Endometrial microvascular endothelial cells (primary cell): ENCODE measurements around the gene RSKR. TPM values are rescaled to one million over a fixed set of nuclear protein-coding genes. Genes with fewer than 3 reads are reported as not detected.
"Not testable (repeated sequence)": the region's sequence is repeated elsewhere in the genome, so short reads cannot be mapped to it uniquely, and the experiment has no call there.

Experiments
- in situ Hi-C: cut with HindIII; loops from 2 replicates; pipeline ENCODE4 v1.10.0; 2017; ENCODE audit warnings: low sequenced_read_pairs, low pct_unique_long_range_greater_than_20kb; ENCODE audit errors: inconsistent ontology term
- total RNA-seq: library from RNA; depleted of rRNA; stranded (reverse); fragments of >200 nt; gene quantifications from one replicate; pipeline ENCODE4 v1.2.3, GENCODE V29; 2015; ENCODE audit errors: inconsistent ontology term

The RSKR gene
- total RNA-seq, 1 donor from 2014 or later = 1.5 TPM

GRCh38 chr17:28626818-28627217, 12.8 kb upstream of the RSKR start:
- in situ Hi-C loops = no loop called here

GRCh38 chr17:28624148-28624547, 10.2 kb upstream of the RSKR start:
- in situ Hi-C loops = no loop called here

DNA sequence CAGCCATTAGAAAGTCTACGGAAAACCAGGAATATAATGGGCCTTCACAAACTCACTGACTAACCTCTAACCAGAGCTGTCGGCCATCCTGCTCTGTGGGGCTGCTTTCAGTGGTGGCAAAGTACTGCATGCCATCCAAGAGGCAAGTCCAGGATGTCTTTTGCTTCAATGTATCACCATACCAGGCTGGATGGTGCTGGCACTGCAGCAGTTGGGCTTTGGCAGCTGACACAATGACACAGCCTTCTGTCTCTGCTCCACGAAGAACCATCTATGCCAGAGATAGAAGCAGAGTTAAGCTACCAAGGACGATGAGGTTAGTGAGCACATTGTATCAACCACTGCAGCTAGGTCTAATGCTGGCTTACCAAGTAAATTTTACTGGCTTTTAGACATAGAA, 9.7 kb upstream of the RSKR start:
- in situ Hi-C loops = no loop called here

- in situ Hi-C loops = no loop called here
Observed at GRCh38 chr17:28622186-28622585, 8.2 kb upstream of the RSKR start.

GRCh38 chr17:28620010-28620409, 6.0 kb upstream of the RSKR start:
- in situ Hi-C loops = no loop called here

DNA sequence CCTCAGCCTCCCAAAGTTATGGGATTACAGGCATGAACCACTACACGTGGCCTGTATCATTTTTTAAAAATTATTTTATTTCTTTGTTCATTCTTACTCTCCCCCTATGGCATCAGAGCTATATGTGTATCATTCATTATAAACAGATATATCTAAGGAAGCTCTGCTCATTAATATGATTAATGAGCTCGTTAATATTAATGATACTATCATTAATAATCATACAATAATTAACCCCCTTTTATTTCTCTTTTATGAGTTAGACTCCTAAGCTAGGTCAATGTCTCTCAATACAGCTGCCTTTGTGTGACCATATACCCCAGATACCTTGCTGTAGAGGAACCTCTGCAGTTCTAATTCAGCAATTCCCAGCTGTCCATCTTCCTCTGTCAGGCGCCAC, 4.5 kb upstream of the RSKR start:
- in situ Hi-C loops = no loop called here

DNA sequence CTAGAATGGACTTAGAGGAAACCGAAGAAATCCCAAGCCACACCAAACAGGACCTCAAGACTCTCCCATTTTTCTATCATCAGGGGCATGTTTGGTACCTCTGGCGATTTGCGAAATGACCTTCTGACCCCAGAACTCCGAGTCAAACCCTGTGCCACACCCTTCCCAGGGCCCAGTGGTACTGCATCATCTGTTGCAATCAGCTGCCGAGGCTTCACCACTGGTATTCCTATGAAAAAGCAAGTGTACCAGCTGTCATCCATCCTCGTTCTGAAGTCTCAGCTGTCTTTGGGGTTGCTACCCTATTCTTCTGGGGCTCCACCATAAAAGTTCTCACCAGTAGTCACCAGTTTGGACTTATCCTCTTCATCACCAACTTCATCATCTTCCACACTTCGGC, 2.3 kb upstream of the RSKR start:
- in situ Hi-C loops = no loop called here

- in situ Hi-C loops = no loop called here
Observed at GRCh38 chr17:28615260-28615940, 1.4 kb upstream of the RSKR start.

GRCh38 chr17:28612936-28613872, 781 bp downstream of the RSKR start:
- in situ Hi-C loops = no loop called here

DNA sequence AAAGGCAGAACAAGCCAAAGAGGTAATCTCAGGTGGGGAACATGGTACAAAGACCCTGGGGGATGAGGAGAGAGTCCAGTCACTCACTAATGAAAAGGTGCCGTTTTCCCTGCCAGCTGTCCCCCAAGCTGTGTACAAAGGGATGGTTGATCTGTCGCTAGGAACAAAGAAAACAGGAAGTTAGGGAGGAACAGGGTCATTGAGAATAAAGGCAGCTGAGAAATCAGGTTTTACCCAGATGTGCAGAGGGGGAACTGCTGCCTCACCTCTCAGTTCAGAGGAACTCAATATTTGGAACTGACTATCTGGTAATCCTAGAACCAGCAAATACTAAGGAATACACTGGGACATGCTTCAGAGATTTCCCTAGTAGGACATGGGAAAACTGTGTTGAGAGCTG, 1.5 kb downstream of the RSKR start:
- in situ Hi-C loops = no loop called here

- in situ Hi-C loops = no loop called here
Observed at GRCh38 chr17:28610376-28610775, 3.6 kb downstream of the RSKR start.

GRCh38 chr17:28604031-28604430, 10.0 kb downstream of the RSKR start:
- in situ Hi-C loops = not testable (repeated sequence)

DNA sequence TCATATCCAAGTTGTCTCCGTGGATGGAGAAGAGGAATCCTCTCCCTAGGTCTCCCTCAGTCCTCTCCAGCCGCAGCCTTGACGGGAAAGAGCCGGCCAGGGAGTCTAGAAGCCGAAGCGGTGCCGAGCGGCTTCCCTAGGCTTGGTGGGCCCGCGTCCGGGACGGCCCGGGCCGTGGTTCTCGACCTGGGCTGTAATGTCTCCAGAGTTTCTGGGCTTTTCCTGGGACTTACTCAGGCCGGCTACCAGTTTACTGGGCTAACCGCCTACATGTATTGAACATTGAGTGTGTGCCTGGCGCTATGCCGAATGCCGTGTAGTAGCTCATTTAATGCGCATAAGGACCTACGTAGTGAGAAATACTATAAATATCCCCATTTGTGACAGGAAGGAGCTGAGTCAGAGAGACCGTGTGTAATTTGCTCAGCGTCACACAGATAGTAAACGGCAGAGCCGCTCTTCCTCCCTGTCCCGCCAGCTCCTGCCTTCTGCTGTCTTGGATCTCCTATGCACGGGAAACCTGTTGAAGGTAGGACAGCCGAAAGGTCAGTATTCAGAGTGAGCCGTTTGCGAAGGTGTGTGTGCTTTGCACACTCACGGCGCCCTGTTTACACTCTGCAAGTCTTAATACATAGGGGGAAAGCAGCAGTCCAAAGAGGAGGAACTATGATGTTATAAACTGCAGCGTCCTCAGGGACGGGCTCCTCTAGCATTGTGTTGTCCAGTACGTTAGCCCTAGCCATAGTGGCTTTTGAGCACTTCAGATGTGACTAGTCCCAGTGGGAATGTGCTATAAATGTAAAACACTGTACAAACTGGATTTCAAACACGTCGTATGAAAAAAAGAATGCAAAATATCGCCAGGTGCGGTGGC, 14.4 kb downstream of the RSKR start:
- in situ Hi-C loops = no loop called here

- in situ Hi-C loops = no loop called here
Observed at GRCh38 chr17:28598799-28599310, 15.1 kb downstream of the RSKR start, which contains the start of gene SPAG5. Gene SPAG5, minus strand, starts transcription at chr17:28599025. Its CDS starts 79 bp downstream, at chr17:28598946.

GRCh38 chr17:28598389-28598788, 15.6 kb downstream of the RSKR start:
- in situ Hi-C loops = no loop called here

- in situ Hi-C loops = no loop called here
Observed at GRCh38 chr17:28597606-28598383, 16.2 kb downstream of the RSKR start.

GRCh38 chr17:28592260-28592659, 21.7 kb downstream of the RSKR start:
- in situ Hi-C loops = no loop called here

DNA sequence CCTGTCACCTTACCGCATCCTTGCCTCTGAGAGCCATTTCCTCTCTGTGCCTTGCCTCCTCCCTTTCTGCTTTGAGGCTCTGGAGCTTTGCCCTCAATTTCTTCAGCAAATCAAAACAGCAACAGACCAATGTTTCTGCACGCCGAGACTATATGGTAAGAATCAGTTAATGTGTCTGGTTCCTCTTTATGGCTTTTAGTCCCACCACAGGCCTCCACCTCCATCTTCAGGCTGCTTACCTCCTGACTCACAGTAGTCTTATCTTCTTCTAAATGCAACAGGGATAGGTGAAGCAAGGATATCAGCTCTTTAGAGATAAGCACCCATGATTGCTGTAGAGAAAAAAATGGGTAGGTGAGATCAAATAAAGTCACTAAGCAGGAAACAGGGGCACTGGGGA, 28.1 kb downstream of the RSKR start:
- in situ Hi-C loops = no loop called here
